Measurements from ENCODE around the gene FLNC. TPM values are rescaled to one million over a fixed set of nuclear protein-coding genes. Genes with fewer than 3 reads are reported as not detected.

The FLNC gene
- total RNA-seq, 3 donors from 2014 or later = 6.9 to 267 (median 15.0) TPM

GRCh38 chr7:128805225-128805624, 25.0 kb upstream of the FLNC start:
- no peaks in the 10 kb centered on the region for H3K36me3 ChIP-seq (ENCODE audit: low read depth)
- intact Hi-C loops (cut with DNase I, micrococcal nuclease) = no loop called here
- no peaks in the 10 kb centered on the region for H3K9me3 ChIP-seq
- DNase-seq (no peak), ATAC-seq (no peak)
- no peak for TF ChIP-seq CTCF (IDR thresholded peaks at IDR 0.05)
- no peaks in the 10 kb centered on the region for H3K4me1 ChIP-seq (ENCODE audit: low read depth)
- no peak overlapping the region for H3K4me3 ChIP-seq

- intact Hi-C loops (cut with DNase I, micrococcal nuclease) = no loop called here
- no peak for DNase-seq
- no peak for TF ChIP-seq CTCF (IDR thresholded peaks at IDR 0.05)
- ATAC-seq = no peak
- Histone ChIP-seq H3K4me1 (ENCODE audit: low read depth) (no peaks in the 10 kb centered on the region), H3K36me3 (ENCODE audit: low read depth) (no peaks in the 10 kb centered on the region), H3K4me3 (no peak overlapping the region), H3K9me3 (no peaks in the 10 kb centered on the region)
These were observed 23.0 kb upstream of the FLNC start for GRCh38 chr7:128807191-128807590.

GRCh38 chr7:128809363-128809762, 20.8 kb upstream of the FLNC start:
- no peaks in the 10 kb centered on the region for H3K4me1 ChIP-seq (ENCODE audit: low read depth)

GRCh38 chr7:128810473-128810872, 19.7 kb upstream of the FLNC start:
- Histone ChIP-seq H3K4me1 (ENCODE audit: low read depth) (no peaks in the 10 kb centered on the region), H3K4me3 (no peak overlapping the region), H3K36me3 (ENCODE audit: low read depth) (no peaks in the 10 kb centered on the region), H3K9me3 (no peaks in the 10 kb centered on the region)
- ATAC-seq (no peak), DNase-seq (no peak)
- intact Hi-C loops (cut with DNase I, micrococcal nuclease) = no loop called here
- TF ChIP-seq CTCF (IDR thresholded peaks at IDR 0.05) = no peak

More at GRCh38 chr7:128809363-128809762, 20.8 kb upstream of the FLNC start:
- DNase-seq = no peak
- Histone ChIP-seq H3K4me3 (no peak overlapping the region), H3K9me3 (no peaks in the 10 kb centered on the region), H3K36me3 (ENCODE audit: low read depth) (no peaks in the 10 kb centered on the region)
- intact Hi-C loops (cut with DNase I, micrococcal nuclease) = no loop called here
- no peak for TF ChIP-seq CTCF (IDR thresholded peaks at IDR 0.05)
- ATAC-seq = no peak

- Histone ChIP-seq H3K36me3 (ENCODE audit: low read depth) (no peaks in the 10 kb centered on the region), H3K4me3 (no peak overlapping the region), H3K9me3 (no peaks in the 10 kb centered on the region), H3K4me1 (ENCODE audit: low read depth) (no peaks in the 10 kb centered on the region)
- TF ChIP-seq CTCF (IDR thresholded peaks at IDR 0.05) = no peak
- ATAC-seq (no peak), DNase-seq (no peak)
- intact Hi-C loops (cut with DNase I, micrococcal nuclease) = no loop called here
These were observed 19.2 kb upstream of the FLNC start for GRCh38 chr7:128810997-128811396.
